IMR-90 (cell line): ENCODE results near the gene CLCN6. TPM values are rescaled to one million over a fixed set of nuclear protein-coding genes. Genes with fewer than 3 reads are reported as not detected.

ENCODE experiments used
- ATAC-seq: fragments of 200-7000 bp; cut with Tn5 transposase; 2 replicates; pipeline ENCODE4 v1.9.1; 2020; ENCODE audit warnings: low read depth, mild to moderate bottlenecking, moderate library complexity
- BruUV-seq: library from RNA; stranded (reverse); fragments of 400-500 nt; replicated peaks from 2 replicates; lab custom pipeline; 2021; lab: Mats Ljungman, UMichigan
- CTCF ChIA-PET: fragments of 300-600 bp; formaldehyde crosslinking; extraction: SDS; loops from one replicate; lab custom pipeline; 2021; ENCODE audit warnings: antibody characterized with exemption; lab: Yijun Ruan, JAX
- POLR2A ChIA-PET: fragments of 300-600 bp; sonication (Branson Sonifier 250); formaldehyde crosslinking; loops from one replicate; lab custom pipeline; 2022; ENCODE audit warnings: antibody characterized with exemption; ENCODE audit not compliant: unreplicated experiment; lab: Charles Lee
- DNase-seq: peaks from one replicate; pipeline ENCODE4 v3.0.0; 2013
- H2AFZ ChIP-seq: replicated peaks from 2 replicates; pipeline ENCODE3; 2013; ENCODE audit warnings: low read length, mild to moderate bottlenecking; ENCODE audit not compliant: poor library complexity
- H2AK5ac ChIP-seq: 2 replicates; pipeline ENCODE4 v1.6.1; 2013; ENCODE audit warnings: low read depth, low read length, inconsistent platforms
- H2AK9ac ChIP-seq: replicated peaks from 2 replicates; pipeline ENCODE3; 2013; ENCODE audit warnings: mild to moderate bottlenecking, low read depth, low read length, moderate library complexity; ENCODE audit not compliant: poor library complexity
- H2BK120ac ChIP-seq: 2 replicates; pipeline ENCODE4 v1.6.1; 2013; ENCODE audit warnings: low read depth, low read length, inconsistent platforms
- H2BK15ac ChIP-seq: 3 replicates; pipeline ENCODE4 v1.6.1; 2013; ENCODE audit warnings: low read depth, low read length, inconsistent platforms
- H2BK20ac ChIP-seq: 2 replicates; pipeline ENCODE4 v1.6.1; 2013; ENCODE audit warnings: low read depth, mild to moderate bottlenecking, inconsistent platforms, low read length, moderate library complexity
- H2BK5ac ChIP-seq: 2 replicates; pipeline ENCODE4 v1.6.1; 2013; ENCODE audit warnings: mild to moderate bottlenecking, low read depth, low read length, inconsistent platforms; ENCODE audit not compliant: poor library complexity, severe bottlenecking
- H3K14ac ChIP-seq: replicated peaks from 2 replicates; pipeline ENCODE4 v1.6.1; 2013; ENCODE audit warnings: low read depth, low read length, inconsistent platforms
- H3K18ac ChIP-seq: 2 replicates; pipeline ENCODE4 v1.6.1; 2013; ENCODE audit warnings: low read depth, low read length, control low read depth
- H3K23ac ChIP-seq: 2 replicates; pipeline ENCODE4 v1.6.1; 2013; ENCODE audit warnings: low read depth, low read length, inconsistent platforms
- H3K27ac ChIP-seq: 2 replicates; pipeline ENCODE4 v1.5.1; 2013; ENCODE audit warnings: mild to moderate bottlenecking, control low read depth, low read length; ENCODE audit not compliant: insufficient read depth
- H3K27me3 ChIP-seq: 2 replicates; pipeline ENCODE4 v1.6.1; 2013; ENCODE audit warnings: low read length; ENCODE audit not compliant: control insufficient read depth, insufficient read depth
- H3K36me3 ChIP-seq: 2 replicates; pipeline ENCODE4 v1.6.1; 2013; ENCODE audit warnings: low read length, mixed read lengths; ENCODE audit not compliant: control insufficient read depth, insufficient read depth
- H3K4ac ChIP-seq: 2 replicates; pipeline ENCODE4 v1.6.1; 2013; ENCODE audit warnings: low read depth, low read length, inconsistent platforms
- H3K4me1 ChIP-seq: 2 replicates; pipeline ENCODE4 v1.6.1; 2013; ENCODE audit warnings: low read length, mixed read lengths; ENCODE audit not compliant: control insufficient read depth, insufficient read depth
- H3K4me2 ChIP-seq: 2 replicates; pipeline ENCODE4 v1.6.1; 2013; ENCODE audit warnings: low read depth, mild to moderate bottlenecking, control low read depth, low read length, moderate library complexity
- H3K4me3 ChIP-seq: 2 replicates; pipeline ENCODE4 v1.5.1; 2013; ENCODE audit warnings: low read depth, mild to moderate bottlenecking, control low read depth, low read length, moderate library complexity; ENCODE audit not compliant: insufficient read depth
- H3K56ac ChIP-seq: 2 replicates; pipeline ENCODE4 v1.6.1; 2013; ENCODE audit warnings: low read length, inconsistent platforms; ENCODE audit not compliant: insufficient read depth; ENCODE audit errors: extremely low read depth
- H3K79me1 ChIP-seq, 2 experiments: 2 replicates each; pipeline ENCODE4 v1.6.1; 2013; ENCODE audit warnings: low read length in 2 of 2, inconsistent platforms in 1 of 2, low read depth in 1 of 2
- H3K9ac ChIP-seq: 2 replicates; pipeline ENCODE4 v1.6.1; 2013; ENCODE audit warnings: low read depth, low read length, control low read depth
- H3K9me1 ChIP-seq: 2 replicates; pipeline ENCODE4 v1.6.1; 2013; ENCODE audit warnings: low read length, inconsistent platforms; ENCODE audit not compliant: insufficient read depth
- H3K9me3 ChIP-seq: 2 replicates; pipeline ENCODE4 v1.6.1; 2013; ENCODE audit warnings: low read length; ENCODE audit not compliant: control insufficient read depth, insufficient read depth
- H4K20me1 ChIP-seq: 2 replicates; pipeline ENCODE4 v1.6.1; 2013; ENCODE audit warnings: low read length, inconsistent platforms; ENCODE audit not compliant: insufficient read depth
- H4K5ac ChIP-seq: 2 replicates; pipeline ENCODE4 v1.6.1; 2013; ENCODE audit warnings: mild to moderate bottlenecking, low read depth, low read length, control low read depth
- H4K8ac ChIP-seq, 2 experiments: 2 replicates each; pipeline ENCODE4 v1.6.1; 2013; ENCODE audit warnings: low read depth in 2 of 2, low read length in 2 of 2, control low read depth in 1 of 2, inconsistent platforms in 1 of 2
- H4K91ac ChIP-seq: 2 replicates; pipeline ENCODE4 v1.6.1; 2013; ENCODE audit warnings: low read depth, low read length, inconsistent platforms; ENCODE audit not compliant: insufficient read depth
- MXI1 ChIP-seq: IDR thresholded peaks from 2 replicates; pipeline ENCODE4 v1.6.1; 2012; ENCODE audit warnings: low read depth, mild to moderate bottlenecking, low read length, moderate library complexity, borderline replicate concordance
- RAD21 ChIP-seq: IDR thresholded peaks from 2 replicates; pipeline ENCODE4 v1.6.1; 2012; ENCODE audit warnings: low read length, improper control_type of control experiment
- RFX5 ChIP-seq: IDR thresholded peaks from 2 replicates; pipeline ENCODE4 v1.8.0; 2012; ENCODE audit warnings: low read depth, mild to moderate bottlenecking, low read length, moderate library complexity
- WGBS, 2 experiments: methylation state at CpG; one replicate each; pipeline versions ENCODE4 v1.1.5 to v1.1.7; 2013; ENCODE audit warnings: missing lambda C conversion rate in 2 of 2; ENCODE audit not compliant: insufficient read length in 1 of 2; ENCODE audit errors: extremely low coverage in 2 of 2; 5-methylcytosine and 5-hydroxymethylcytosine counted together
- dilution Hi-C: fragments of 300-500 bp; cut with HindIII; formaldehyde crosslinking; loops from one replicate; pipeline ENCODE4 v1.14.3; 2018; ENCODE audit warnings: low sequenced_read_pairs; ENCODE audit not compliant: unreplicated experiment
- in situ Hi-C: fragments of 300-500 bp; cut with MboI; formaldehyde crosslinking; loops from 3 replicates; pipeline ENCODE4 v1.14.3; 2019; ENCODE audit warnings: low sequenced_read_pairs, inconsistent platforms, mixed read lengths
- intact Hi-C: fragments of 100-400 bp; cut with micrococcal nuclease; formaldehyde crosslinking; loops from 2 replicates; pipeline ENCODE4 v1.10.0; 2022
- polyA plus RNA-seq, 3 experiments: library from polyadenylated mRNA; depleted of rRNA; stranded (reverse); fragments of >200 nt; gene quantifications; 2 replicates each; pipeline ENCODE4 v1.2.3, GENCODE V29; 2012; ENCODE audit warnings: low replicate concordance in 1 of 3
- total RNA-seq: library from RNA; depleted of rRNA; stranded (reverse); fragments of >200 nt; gene quantifications from 2 replicates; pipeline ENCODE4 v1.2.3, GENCODE V29; 2012

Gene CLCN6
- total and polyA plus RNA-seq, 2 of the 4 experiments (the other 2 are of a cell fraction), result 4.1 to 10.6 TPM

DNA sequence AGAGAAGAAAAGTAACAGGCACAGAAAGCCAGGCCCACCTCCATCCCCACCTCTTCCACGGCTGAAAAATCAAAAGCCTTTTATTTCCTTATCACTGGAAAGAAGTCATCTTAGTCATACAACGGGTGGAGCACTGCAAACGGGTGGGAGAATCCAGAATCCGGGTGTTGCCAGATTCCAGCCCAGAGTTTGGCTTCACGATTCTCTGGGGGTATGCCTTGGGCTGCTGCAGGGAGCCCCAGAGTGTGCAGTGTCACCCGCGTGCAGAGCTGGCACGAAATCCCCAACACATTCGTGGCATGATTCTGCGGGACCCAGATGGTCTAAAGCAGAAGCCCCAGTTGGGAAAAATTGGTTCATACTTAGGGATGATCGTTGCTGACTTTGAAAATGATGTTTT, 44.2 kb downstream of the CLCN6 start:
- peaks cover 14% of the 10 kb centered on the region for H3K27me3 ChIP-seq
- in situ Hi-C loops (no loop called here), intact Hi-C loops (no loop called here), dilution Hi-C loops (no loop called here)
- H3K4me3 ChIP-seq, result no peak overlapping the region
- H2BK15ac ChIP-seq, result no peak overlapping the region
- no peak overlapping the region for H2AK9ac ChIP-seq
- H3K56ac ChIP-seq, result no peak overlapping the region
- H3K9ac ChIP-seq, result no peak overlapping the region
- H4K20me1 ChIP-seq, result peaks cover 7% of the 10 kb centered on the region; the same call in 1 of the 2 replicates
- no peaks in the 10 kb centered on the region for H3K9me3 ChIP-seq
- TF ChIP-seq MXI1, result no peak
- no peak for TF ChIP-seq RFX5
- TF ChIP-seq RAD21, result no peak
- H3K9me1 ChIP-seq, result 0 out of 2 replicates have a peak, but pooled peaks cover 4% of the 10 kb centered on the region
- H3K36me3 ChIP-seq, result peaks cover 12% of the 10 kb centered on the region; the same call in 1 of the 2 replicates
- no peak overlapping the region for H3K27ac ChIP-seq
- H3K4me2 ChIP-seq, result no peak overlapping the region
- H4K91ac ChIP-seq, result no peak overlapping the region
- no peak overlapping the region for H2BK5ac ChIP-seq
- no TSS peak for BruUV-seq
- no peak overlapping the region for H2BK120ac ChIP-seq
- no peak overlapping the region for H4K5ac ChIP-seq
- H3K18ac ChIP-seq, result no peak overlapping the region
- no peak overlapping the region for H4K8ac ChIP-seq
- H2BK20ac ChIP-seq, result no peak overlapping the region
- H3K14ac ChIP-seq, result no peak overlapping the region
- H2AFZ ChIP-seq, result no peak overlapping the region
- DNase-seq, result no peak
- ChIA-PET POLR2A (no interaction called here), CTCF (no interaction called here)
- no peaks in the 10 kb centered on the region for H3K79me1 ChIP-seq
- H3K23ac ChIP-seq, result no peak overlapping the region
- no peak overlapping the region for H2AK5ac ChIP-seq
- H3K4ac ChIP-seq, result no peak overlapping the region
- peaks cover 2% of the 10 kb centered on the region; the same call in 1 of the 2 replicates for H3K4me1 ChIP-seq
- ATAC-seq, result no peak
- 43% methylated on average over 5 of the region's 11 CpGs; no CpG with 5 or more reads in 1 of the 2 experiments for WGBS, 2 experiments
